Measurements from ENCODE around the gene ROBO2.

The ROBO2 gene

DNA sequence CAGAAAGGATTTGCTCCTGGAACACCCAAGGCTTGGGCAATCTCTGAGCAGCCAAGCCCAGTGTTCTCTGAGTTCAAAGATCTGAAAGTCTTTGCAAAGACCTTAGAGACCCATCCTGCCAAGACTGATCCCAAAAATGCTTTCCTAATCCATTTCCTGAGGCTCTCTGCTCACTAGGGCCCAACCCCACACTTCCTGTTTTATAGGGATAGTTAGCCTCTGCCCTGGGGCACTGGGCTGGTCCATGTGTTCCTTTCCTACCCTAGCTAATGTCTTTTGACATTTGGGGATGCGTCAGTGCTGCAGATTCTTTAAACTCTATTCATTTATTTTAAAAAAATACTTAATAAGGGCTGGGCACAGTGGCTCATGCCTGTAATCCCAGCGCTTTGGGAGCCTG is 372.7 kb downstream of the ROBO2 start:
- Histone ChIP-seq H3K9me3 (no peaks in the 10 kb centered on the region), H3K4me3 (ENCODE audit: low read depth, low read length) (no peak overlapping the region), H3K4me1 (peaks cover 6% of the 10 kb centered on the region), H3K27me3 (no peaks in the 10 kb centered on the region), H3K36me3 (no peaks in the 10 kb centered on the region)
- TF ChIP-seq, protein P1, sequence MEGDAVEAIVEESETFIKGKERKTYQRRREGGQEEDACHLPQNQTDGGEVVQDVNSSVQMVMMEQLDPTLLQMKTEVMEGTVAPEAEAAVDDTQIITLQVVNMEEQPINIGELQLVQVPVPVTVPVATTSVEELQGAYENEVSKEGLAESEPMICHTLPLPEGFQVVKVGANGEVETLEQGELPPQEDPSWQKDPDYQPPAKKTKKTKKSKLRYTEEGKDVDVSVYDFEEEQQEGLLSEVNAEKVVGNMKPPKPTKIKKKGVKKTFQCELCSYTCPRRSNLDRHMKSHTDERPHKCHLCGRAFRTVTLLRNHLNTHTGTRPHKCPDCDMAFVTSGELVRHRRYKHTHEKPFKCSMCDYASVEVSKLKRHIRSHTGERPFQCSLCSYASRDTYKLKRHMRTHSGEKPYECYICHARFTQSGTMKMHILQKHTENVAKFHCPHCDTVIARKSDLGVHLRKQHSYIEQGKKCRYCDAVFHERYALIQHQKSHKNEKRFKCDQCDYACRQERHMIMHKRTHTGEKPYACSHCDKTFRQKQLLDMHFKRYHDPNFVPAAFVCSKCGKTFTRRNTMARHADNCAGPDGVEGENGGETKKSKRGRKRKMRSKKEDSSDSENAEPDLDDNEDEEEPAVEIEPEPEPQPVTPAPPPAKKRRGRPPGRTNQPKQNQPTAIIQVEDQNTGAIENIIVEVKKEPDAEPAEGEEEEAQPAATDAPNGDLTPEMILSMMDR (IDR thresholded peaks at IDR 0.05; ENCODE audit: low read depth, low read length): no peak
- DNase-seq: no peak

DNA sequence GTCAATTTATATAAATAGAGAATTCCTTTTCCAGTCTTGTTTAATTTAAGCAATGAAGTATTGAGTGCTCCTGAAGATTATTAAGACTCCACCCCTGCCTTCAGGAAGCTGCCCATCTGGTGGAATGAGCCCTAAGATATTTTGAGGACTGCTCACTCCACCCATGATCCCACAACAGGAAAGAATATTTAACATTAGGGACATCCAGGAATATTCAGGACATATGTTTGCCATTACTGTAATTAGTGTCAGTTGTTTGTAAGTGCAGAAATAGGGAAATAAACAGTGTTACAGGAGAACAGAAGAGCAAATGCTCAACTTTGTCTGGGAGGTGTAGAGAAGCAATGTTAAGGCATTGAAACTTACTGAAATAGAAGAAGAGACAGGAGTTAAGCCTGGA is 375.0 kb downstream of the ROBO2 start:
- H3K36me3 ChIP-seq: no peaks in the 10 kb centered on the region
- no peak for DNase-seq
- H3K4me1 ChIP-seq: peaks cover 1% of the 10 kb centered on the region; the same call in 1 of the 2 replicates
- TF ChIP-seq, protein P1 (IDR thresholded peaks at IDR 0.05; ENCODE audit: low read depth, low read length): no peak
- H3K27me3 ChIP-seq: no peaks in the 10 kb centered on the region
- no peak overlapping the region for H3K4me3 ChIP-seq (ENCODE audit: low read depth, low read length)
- H3K9me3 ChIP-seq: no peaks in the 10 kb centered on the region

DNA sequence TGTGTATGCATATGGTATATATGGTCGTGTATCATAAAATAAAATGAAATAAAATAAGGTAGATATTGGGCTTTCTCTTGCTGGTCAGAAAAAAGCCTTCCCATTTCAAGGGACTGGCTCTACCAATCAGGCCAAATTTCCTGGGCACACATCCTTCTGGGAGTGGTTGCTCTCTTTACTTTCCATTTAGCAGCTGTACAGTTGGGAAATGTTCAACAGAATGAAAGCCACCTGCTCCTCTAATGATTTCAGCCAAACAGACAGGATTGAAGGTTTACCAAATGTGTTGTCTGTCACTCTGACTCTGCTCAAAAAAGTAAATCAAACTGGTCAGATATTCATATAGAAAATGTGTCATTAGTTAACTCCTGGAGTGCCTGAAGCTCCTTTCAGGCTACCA is 380.4 kb downstream of the ROBO2 start:
- Histone ChIP-seq H3K36me3 (no peaks in the 10 kb centered on the region), H3K9me3 (no peaks in the 10 kb centered on the region), H3K27me3 (no peaks in the 10 kb centered on the region), H3K4me3 (ENCODE audit: low read depth, low read length) (no peak overlapping the region), H3K4me1 (no peaks in the 10 kb centered on the region)
- TF ChIP-seq, protein P1 (IDR thresholded peaks at IDR 0.05; ENCODE audit: low read depth, low read length): no peak
- no peak for DNase-seq

DNA sequence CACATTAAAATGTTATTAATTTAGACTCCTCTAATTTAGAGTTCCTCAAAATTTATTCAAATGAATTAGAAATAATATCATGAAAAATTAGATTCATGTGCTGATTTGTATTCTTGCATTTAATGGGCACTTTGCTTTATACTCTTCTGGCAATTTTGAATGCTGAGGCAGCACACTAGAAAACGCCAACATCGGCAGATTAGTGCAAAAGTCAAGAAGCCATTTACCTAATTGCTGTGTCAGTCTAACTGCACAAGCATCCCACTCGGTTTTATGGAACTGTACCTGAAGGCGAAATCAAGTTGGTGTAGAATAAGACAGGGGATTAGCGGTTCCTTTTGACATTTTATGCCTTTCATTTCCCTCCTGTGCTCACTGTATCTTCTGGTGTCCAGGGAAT is 382.0 kb downstream of the ROBO2 start:
- DNase-seq: no peak
- TF ChIP-seq, protein P1 (IDR thresholded peaks at IDR 0.05; ENCODE audit: low read depth, low read length): no peak
- H3K36me3 ChIP-seq: no peaks in the 10 kb centered on the region
- H3K9me3 ChIP-seq: no peaks in the 10 kb centered on the region
- no peaks in the 10 kb centered on the region for H3K27me3 ChIP-seq
- H3K4me3 ChIP-seq (ENCODE audit: low read depth, low read length): no peak overlapping the region
- H3K4me1 ChIP-seq: no peaks in the 10 kb centered on the region

DNA sequence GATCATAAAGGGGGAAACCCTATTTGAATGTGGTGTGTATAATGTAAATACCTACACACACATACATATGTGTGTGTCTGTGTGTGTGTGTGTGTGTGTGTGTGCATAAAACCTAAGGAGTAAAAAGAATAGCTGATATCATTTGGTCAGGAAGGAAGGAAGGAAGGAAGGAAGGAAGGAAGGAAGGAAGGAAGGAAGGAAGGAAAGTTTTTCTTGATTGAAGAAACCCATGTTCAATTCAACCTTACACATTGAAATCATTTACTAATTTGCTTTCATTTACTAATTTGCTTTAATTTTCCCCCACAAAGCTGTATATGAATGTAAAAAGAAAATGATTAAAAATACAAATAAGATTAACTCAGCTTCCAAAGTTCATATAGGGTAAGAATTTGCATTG is 386.6 kb downstream of the ROBO2 start:
- Histone ChIP-seq H3K4me3 (ENCODE audit: low read depth, low read length) (no peak overlapping the region), H3K36me3 (no peaks in the 10 kb centered on the region), H3K27me3 (no peaks in the 10 kb centered on the region), H3K4me1 (no peaks in the 10 kb centered on the region), H3K9me3 (no peaks in the 10 kb centered on the region)
- no peak for DNase-seq
- TF ChIP-seq, protein P1 (IDR thresholded peaks at IDR 0.05; ENCODE audit: low read depth, low read length): no peak

DNA sequence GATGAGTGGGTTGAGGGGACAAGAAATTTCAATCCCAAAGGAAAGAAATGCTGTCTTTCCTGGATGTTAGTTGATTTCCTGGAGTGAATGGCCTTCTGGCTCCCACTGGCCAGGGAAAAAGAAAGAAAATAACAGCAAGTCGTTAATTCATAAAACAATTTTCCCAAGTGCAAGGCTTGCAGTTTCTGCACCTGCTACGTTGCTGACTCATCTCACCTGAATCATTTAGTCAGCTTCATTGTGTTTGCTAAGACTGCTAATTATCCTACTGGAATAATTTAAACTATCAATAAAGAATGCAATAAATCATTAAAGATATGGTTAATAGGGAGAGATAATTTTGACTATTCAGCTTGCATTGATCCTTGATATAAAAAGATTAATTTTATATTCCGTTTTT is 387.6 kb downstream of the ROBO2 start:
- Histone ChIP-seq H3K9me3 (no peaks in the 10 kb centered on the region), H3K36me3 (no peaks in the 10 kb centered on the region), H3K27me3 (no peaks in the 10 kb centered on the region), H3K4me3 (ENCODE audit: low read depth, low read length) (no peak overlapping the region), H3K4me1 (no peaks in the 10 kb centered on the region)
- TF ChIP-seq, protein P1 (IDR thresholded peaks at IDR 0.05; ENCODE audit: low read depth, low read length): no peak
- no peak for DNase-seq
